ENCODE results near the gene RBSN.

DNA sequence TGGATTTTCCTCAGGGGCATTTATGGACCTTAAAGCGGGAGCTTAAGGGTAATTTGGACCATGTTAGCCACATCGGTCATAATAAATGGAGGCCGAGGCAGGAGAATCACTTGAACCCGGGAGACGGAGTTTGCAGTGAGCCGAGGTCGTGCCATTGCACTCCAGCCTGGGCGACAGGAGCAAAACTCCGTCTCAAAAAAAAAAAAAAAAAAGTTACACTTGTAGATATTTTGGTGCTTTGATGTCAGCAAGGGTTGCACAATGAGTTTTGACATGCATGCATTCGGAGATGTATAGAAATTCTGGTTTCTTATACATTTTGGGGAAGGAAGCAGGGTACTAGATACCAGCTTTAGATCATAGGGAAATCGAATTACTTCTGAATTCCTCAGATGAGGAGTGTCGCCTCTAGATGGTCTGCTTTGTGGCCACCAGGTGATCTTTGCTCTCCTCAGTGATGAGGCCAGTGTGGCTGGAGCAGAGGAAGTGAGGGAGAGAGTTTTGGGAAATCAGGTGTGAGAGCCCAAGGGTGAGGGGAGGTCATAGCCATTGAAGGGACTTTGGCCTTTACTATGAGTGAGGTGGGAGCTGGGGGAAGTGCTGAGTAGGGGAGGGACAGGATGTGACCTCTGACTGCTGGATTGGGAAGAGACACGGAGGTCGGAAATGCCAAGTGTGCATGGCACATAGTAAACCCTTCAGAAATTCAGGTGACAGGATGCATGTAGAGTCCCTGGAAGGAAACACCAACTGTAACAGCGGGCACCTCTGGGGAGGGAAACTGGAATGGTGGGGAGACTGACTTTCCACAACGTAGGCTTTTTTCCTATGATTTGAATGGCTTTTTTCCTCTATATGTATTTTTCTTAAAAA is 8.4 kb upstream of the RBSN start:
- TF ChIP-seq POLR2AphosphoS5 (IDR thresholded peaks at IDR 0.05) (no peak), POLR2A (IDR thresholded peaks at IDR 0.05) (no peak)
- TF ChIP-seq, protein P1, sequence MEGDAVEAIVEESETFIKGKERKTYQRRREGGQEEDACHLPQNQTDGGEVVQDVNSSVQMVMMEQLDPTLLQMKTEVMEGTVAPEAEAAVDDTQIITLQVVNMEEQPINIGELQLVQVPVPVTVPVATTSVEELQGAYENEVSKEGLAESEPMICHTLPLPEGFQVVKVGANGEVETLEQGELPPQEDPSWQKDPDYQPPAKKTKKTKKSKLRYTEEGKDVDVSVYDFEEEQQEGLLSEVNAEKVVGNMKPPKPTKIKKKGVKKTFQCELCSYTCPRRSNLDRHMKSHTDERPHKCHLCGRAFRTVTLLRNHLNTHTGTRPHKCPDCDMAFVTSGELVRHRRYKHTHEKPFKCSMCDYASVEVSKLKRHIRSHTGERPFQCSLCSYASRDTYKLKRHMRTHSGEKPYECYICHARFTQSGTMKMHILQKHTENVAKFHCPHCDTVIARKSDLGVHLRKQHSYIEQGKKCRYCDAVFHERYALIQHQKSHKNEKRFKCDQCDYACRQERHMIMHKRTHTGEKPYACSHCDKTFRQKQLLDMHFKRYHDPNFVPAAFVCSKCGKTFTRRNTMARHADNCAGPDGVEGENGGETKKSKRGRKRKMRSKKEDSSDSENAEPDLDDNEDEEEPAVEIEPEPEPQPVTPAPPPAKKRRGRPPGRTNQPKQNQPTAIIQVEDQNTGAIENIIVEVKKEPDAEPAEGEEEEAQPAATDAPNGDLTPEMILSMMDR (IDR thresholded peaks at IDR 0.05), result no peak

Data from prostate gland (tissue), 2 donors.